ENCODE data around the gene UGT3A1.

DNA sequence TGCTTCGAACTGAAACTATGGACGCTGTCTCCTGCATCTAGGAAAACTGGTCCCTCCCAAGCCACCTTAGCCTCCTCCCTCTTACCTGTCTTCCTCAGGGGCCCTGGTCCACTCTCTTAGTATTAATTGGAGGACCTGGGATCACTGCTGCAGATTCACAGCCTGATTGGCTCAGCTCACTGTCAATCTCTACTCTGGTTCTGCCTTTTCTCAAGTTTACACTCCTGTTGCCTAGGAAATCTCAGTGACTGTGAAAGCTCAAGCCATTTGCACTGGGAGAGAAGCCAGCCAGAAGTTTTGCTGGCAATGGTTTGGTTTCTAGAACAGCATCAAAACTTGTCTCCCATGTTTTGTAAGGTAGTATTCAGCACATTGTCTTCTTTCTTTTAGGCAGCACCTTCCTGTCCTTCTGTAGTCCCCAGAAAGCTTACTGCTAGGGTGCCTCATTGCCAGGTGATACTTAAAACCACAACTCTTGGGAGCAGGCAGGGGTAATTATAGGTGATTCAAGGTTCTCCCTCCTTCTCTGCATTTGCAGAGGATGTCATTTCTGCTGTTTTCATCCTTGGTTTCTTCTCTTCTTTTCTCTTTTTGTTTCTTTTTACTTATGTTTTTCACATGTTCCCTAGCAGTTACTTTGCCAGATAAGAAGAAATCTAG lies 52.5 kb downstream of the UGT3A1 start, which contains the start of gene CAPSL:
- no peak for TF ChIP-seq SIN3A (IDR thresholded peaks at IDR 0.05; ENCODE audit: borderline replicate concordance, insufficient read depth, low read length)
- TF ChIP-seq POLR2AphosphoS5 (IDR thresholded peaks at IDR 0.05; ENCODE audit: low read depth, low read length): no peak
- TF ChIP-seq, protein P1, sequence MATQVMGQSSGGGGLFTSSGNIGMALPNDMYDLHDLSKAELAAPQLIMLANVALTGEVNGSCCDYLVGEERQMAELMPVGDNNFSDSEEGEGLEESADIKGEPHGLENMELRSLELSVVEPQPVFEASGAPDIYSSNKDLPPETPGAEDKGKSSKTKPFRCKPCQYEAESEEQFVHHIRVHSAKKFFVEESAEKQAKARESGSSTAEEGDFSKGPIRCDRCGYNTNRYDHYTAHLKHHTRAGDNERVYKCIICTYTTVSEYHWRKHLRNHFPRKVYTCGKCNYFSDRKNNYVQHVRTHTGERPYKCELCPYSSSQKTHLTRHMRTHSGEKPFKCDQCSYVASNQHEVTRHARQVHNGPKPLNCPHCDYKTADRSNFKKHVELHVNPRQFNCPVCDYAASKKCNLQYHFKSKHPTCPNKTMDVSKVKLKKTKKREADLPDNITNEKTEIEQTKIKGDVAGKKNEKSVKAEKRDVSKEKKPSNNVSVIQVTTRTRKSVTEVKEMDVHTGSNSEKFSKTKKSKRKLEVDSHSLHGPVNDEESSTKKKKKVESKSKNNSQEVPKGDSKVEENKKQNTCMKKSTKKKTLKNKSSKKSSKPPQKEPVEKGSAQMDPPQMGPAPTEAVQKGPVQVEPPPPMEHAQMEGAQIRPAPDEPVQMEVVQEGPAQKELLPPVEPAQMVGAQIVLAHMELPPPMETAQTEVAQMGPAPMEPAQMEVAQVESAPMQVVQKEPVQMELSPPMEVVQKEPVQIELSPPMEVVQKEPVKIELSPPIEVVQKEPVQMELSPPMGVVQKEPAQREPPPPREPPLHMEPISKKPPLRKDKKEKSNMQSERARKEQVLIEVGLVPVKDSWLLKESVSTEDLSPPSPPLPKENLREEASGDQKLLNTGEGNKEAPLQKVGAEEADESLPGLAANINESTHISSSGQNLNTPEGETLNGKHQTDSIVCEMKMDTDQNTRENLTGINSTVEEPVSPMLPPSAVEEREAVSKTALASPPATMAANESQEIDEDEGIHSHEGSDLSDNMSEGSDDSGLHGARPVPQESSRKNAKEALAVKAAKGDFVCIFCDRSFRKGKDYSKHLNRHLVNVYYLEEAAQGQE (IDR thresholded peaks at IDR 0.05; ENCODE audit: insufficient read depth in 1 of 2, low read depth in 2 of 2, low read length in 2 of 2): no peak
- no peak for TF ChIP-seq TAF1 (IDR thresholded peaks at IDR 0.05; ENCODE audit: borderline replicate concordance, insufficient read depth, low read length)
- TF ChIP-seq FOXP2 (optimal IDR thresholded peaks at IDR 0.05; ENCODE audit: borderline replicate concordance, extremely low read depth, extremely low read length, insufficient read depth): no peak
